Forelimb muscle (tissue), 1 donor: ENCODE data around the gene BAZ2B. TPM values are rescaled to one million over a fixed set of nuclear protein-coding genes. Genes with fewer than 3 reads are reported as not detected.

Experiments used
- DNase-seq: peaks from one replicate; pipeline ENCODE4 v3.0.0-alpha.2; 2013; ENCODE audit warnings: low read depth
- polyA plus RNA-seq: library from polyadenylated mRNA; unstranded; fragments of 120-200 nt; gene quantifications from one replicate; pipeline ENCODE4 v1.2.1, GENCODE V29; 2013; ENCODE audit not compliant: insufficient read length

Gene BAZ2B
- polyA plus RNA-seq, 1 donor, result 34.1 TPM

GRCh38 chr2:159326569-159327255, 289.6 kb downstream of the BAZ2B start:
- DNase-seq, result no peak

- DNase-seq, result no peak
Observed at GRCh38 chr2:159322419-159322818, 293.9 kb downstream of the BAZ2B start.

- DNase-seq, result no peak
Observed at GRCh38 chr2:159317392-159318088, 298.8 kb downstream of the BAZ2B start.

- no peak for DNase-seq
Observed at GRCh38 chr2:159307942-159308341, 308.4 kb downstream of the BAZ2B start.

- no peak for DNase-seq
Observed at GRCh38 chr2:159300586-159300985, 315.8 kb downstream of the BAZ2B start.

- DNase-seq, result no peak
Observed at GRCh38 chr2:159298967-159299366, 317.4 kb downstream of the BAZ2B start.

- no peak for DNase-seq
Observed at GRCh38 chr2:159297042-159297707, 319.2 kb downstream of the BAZ2B start.

- DNase-seq, result no peak
Observed at GRCh38 chr2:159292157-159292556, 324.2 kb downstream of the BAZ2B start.

GRCh38 chr2:159290289-159290907, 325.9 kb downstream of the BAZ2B start:
- no peak for DNase-seq

- no peak for DNase-seq
Observed at GRCh38 chr2:159287733-159288132, 328.6 kb downstream of the BAZ2B start.

- peak; percentile 83 for DNase-seq
Observed at GRCh38 chr2:159286709-159287441, 329.5 kb downstream of the BAZ2B start.

GRCh38 chr2:159285929-159286708, 330.2 kb downstream of the BAZ2B start, which contains the start of gene WDSUB1:
WDSUB1 (minus strand) TSS chr2:159286703; CDS start chr2:159283069, 3,634 bp downstream.
- DNase-seq, result no peak

GRCh38 chr2:159285433-159285832, 330.9 kb downstream of the BAZ2B start:
- no peak for DNase-seq

- no peak for DNase-seq
Observed at GRCh38 chr2:159283529-159283928, 332.8 kb downstream of the BAZ2B start.

GRCh38 chr2:159281002-159281401, 335.3 kb downstream of the BAZ2B start:
- DNase-seq, result no peak

- no peak for DNase-seq
Observed at GRCh38 chr2:159279700-159280099, 336.6 kb downstream of the BAZ2B start.

GRCh38 chr2:159275111-159275510, 341.2 kb downstream of the BAZ2B start:
- DNase-seq, result no peak

- DNase-seq, result no peak
Observed at GRCh38 chr2:159272156-159272555, 344.2 kb downstream of the BAZ2B start.

GRCh38 chr2:159270744-159271379, 345.5 kb downstream of the BAZ2B start:
- DNase-seq, result no peak
